NCI-H1105 (cell line): ENCODE results near the gene PDYN.
A peak's percentile ranks its signal among the peaks of the same experiment; 100 is the strongest.

Experiments
- DNase-seq: peaks from one replicate; lab custom pipeline; 2025; lab: John Stamatoyannopoulos, UW

The PDYN gene

GRCh38 chr20:1951436-1952115 lies 42.3 kb downstream of the PDYN start:
- DNase-seq, result no peak

- DNase-seq, result no peak
These were observed 43.0 kb downstream of the PDYN start for GRCh38 chr20:1950836-1951235.

- no peak for DNase-seq
These were observed 44.3 kb downstream of the PDYN start for GRCh38 chr20:1949347-1950100.

- no peak for DNase-seq
These were observed 46.4 kb downstream of the PDYN start for GRCh38 chr20:1947535-1947846.

GRCh38 chr20:1946762-1947534 lies 46.9 kb downstream of the PDYN start:
- DNase-seq, result no peak

GRCh38 chr20:1946442-1946761 lies 47.5 kb downstream of the PDYN start:
- DNase-seq, result no peak

- no peak for DNase-seq
These were observed 48.2 kb downstream of the PDYN start for GRCh38 chr20:1945660-1946059.

- DNase-seq, result no peak
These were observed 48.7 kb downstream of the PDYN start for GRCh38 chr20:1945134-1945618.

GRCh38 chr20:1944345-1945091 lies 49.3 kb downstream of the PDYN start:
- DNase-seq, result no peak

- no peak for DNase-seq
These were observed 50.4 kb downstream of the PDYN start for GRCh38 chr20:1943275-1944002.

- DNase-seq, result no peak
These were observed 51.2 kb downstream of the PDYN start for GRCh38 chr20:1942486-1943274.

GRCh38 chr20:1942061-1942460 lies 51.8 kb downstream of the PDYN start:
- DNase-seq, result no peak

GRCh38 chr20:1941226-1941625 lies 52.6 kb downstream of the PDYN start:
- DNase-seq, result no peak

- no peak for DNase-seq
These were observed 53.3 kb downstream of the PDYN start for GRCh38 chr20:1940581-1940980.

- no peak for DNase-seq
These were observed 54.6 kb downstream of the PDYN start for GRCh38 chr20:1939270-1939595.

- DNase-seq, result no peak
These were observed 55.2 kb downstream of the PDYN start for GRCh38 chr20:1938464-1939269.

GRCh38 chr20:1937316-1937976 lies 56.4 kb downstream of the PDYN start:
- DNase-seq, result no peak

- peak; percentile 24 for DNase-seq
These were observed 58.0 kb downstream of the PDYN start for GRCh38 chr20:1935696-1936366.
